ENCODE results near the gene CCM2.

CCM2 gene

DNA sequence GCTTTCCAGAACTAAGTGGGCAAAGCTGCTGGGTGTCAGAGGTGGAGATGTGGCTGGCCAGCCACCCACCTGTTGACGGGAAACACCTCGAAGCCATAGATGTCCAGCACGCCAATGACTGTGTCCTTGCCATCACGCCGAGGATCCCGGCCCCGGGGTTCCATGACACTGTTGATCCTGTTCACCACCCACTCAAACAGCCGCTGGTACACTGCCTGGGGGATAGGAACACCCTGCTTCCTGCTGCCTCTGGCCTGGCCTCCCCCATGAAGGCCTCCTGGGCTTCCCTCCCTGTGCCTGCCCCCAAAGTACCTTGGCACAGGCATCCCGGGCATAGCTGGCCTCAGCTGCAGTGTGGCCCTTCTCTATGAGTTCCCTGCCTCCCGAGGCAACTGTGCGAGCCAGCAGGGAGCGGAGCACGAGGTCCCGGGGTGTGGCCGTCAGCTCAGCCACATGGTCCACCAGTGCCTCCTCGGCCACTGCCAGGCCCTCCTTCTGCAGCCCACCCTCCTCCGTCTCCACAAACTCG lies 29.4 kb upstream of the CCM2 start:
- DNase-seq (ENCODE audit: extremely low read depth, low read depth): no peak
- TF ChIP-seq, protein P1, sequence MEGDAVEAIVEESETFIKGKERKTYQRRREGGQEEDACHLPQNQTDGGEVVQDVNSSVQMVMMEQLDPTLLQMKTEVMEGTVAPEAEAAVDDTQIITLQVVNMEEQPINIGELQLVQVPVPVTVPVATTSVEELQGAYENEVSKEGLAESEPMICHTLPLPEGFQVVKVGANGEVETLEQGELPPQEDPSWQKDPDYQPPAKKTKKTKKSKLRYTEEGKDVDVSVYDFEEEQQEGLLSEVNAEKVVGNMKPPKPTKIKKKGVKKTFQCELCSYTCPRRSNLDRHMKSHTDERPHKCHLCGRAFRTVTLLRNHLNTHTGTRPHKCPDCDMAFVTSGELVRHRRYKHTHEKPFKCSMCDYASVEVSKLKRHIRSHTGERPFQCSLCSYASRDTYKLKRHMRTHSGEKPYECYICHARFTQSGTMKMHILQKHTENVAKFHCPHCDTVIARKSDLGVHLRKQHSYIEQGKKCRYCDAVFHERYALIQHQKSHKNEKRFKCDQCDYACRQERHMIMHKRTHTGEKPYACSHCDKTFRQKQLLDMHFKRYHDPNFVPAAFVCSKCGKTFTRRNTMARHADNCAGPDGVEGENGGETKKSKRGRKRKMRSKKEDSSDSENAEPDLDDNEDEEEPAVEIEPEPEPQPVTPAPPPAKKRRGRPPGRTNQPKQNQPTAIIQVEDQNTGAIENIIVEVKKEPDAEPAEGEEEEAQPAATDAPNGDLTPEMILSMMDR (IDR thresholded peaks at IDR 0.05; ENCODE audit: low read depth, low read length): no peak

DNA sequence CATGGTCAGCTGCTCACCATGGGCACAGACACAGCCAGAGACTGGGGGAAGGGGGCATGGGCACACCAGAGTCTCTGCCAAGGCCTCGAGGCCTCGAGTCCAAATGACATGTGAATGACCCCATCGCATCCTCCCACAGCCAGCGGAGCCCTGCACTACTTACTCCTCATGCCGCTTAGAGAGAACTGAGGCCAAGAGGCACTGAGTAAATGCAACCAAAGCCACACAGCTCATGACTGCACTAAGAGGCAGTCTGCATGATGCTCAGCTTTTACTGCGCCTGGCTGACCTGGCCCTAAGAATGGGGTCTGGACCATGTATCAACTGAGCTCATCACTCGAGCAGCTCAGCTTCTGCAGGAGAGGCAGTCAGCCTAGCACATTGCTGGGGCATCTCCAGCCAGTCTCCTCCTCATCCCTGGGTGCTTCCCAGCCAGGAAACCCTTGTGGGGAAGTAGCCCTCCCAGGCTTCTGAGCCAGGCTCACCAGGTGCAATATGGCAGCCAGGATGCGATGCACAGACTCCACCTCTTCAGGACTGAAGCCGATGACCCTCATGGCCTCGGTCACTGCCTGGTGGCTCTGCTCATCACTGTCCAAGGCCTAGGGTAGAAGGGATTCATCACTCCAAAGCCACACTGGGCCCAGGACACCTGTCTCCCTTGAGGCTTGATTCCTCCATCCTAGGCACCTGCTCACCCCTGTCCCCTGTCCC lies 28.7 kb upstream of the CCM2 start:
- DNase-seq (ENCODE audit: extremely low read depth, low read depth): no peak
- TF ChIP-seq, protein P1 (IDR thresholded peaks at IDR 0.05; ENCODE audit: low read depth, low read length): no peak

DNA sequence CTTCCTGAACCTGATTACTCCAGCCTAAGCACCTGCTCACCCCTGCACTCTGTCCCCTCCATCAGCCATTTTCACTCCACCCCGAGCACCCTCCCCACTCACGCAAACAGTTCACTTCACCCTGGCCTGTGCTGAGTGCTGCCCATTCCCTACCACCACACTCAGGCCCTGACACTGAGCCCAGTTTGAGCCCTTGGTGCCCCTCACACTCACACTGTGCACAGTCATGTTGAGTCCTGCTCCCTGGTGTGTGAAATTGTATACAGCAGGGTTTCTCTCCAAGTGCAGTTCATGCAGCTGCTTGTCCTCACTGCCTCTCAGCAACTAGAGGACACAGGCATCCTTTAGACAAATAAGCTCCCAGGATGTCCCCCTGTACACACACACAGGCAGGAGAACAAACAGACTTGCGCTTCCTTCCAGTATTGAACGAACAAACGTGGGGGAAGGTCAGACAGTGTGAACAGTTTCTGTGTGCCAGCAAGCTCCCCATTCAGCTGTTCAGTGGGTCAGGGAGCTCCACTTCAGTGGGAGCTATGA lies 28.0 kb upstream of the CCM2 start:
- DNase-seq (ENCODE audit: extremely low read depth, low read depth): no peak
- TF ChIP-seq, protein P1 (IDR thresholded peaks at IDR 0.05; ENCODE audit: low read depth, low read length): no peak

DNA sequence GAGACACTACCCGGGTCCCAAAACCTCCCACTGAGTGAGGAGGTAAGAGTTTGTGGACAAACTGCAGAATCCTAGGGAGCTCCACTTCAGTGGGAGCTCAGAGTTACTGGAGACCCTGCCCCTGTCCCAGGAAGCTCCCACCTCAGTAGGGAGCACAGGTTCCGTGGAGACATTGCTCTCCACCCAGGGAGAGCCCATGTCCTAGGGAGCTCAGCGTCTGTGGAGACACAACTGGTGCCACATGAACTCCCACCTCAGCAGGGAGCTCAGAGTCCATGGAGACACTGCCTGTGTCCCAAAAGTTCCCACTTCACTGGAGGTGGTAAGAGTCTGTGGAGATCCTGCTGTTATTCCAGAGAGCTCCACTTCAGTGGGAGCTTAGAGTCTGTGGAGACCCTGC lies 27.4 kb upstream of the CCM2 start:
- DNase-seq (ENCODE audit: extremely low read depth, low read depth): no peak
- TF ChIP-seq, protein P1 (IDR thresholded peaks at IDR 0.05; ENCODE audit: low read depth, low read length): no peak

DNA sequence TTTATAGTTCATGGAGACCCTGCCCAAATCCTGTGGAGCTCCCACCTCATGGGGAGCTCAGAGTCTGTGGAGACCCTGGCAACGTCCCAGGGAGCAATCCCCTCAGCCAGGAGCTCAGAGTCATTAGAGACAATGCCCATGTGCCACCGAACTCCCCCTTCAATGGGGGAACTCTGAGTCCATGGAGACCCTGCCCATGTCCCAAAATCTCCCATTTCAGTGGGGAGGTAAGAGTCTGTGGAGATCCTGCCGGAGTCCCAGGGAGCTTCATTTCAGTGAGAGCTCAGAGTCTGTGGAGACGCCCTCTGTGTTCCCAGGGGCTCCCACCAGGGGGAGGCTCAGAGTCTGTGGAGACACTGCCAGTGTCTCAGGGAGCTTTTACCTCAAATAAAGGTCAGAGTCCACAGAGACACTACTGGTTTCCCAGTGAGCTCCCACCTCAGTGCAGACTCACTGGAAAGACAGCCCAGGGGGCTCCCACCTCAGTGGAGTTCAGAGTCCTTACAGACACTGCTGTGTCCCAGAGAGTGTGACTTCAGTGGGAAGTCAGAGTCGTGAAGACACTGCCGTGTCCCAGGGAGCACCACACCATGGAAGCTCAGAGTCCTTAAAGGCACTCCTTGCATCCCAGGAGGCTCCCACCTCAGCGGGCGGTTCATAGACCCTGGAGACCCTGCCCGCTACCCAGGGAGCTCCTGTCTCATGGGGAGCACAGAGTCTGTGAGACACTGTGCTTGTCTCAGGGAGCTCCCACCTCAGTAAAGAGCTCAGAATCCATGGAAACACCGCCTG lies 26.2 kb upstream of the CCM2 start:
- TF ChIP-seq, protein P1 (IDR thresholded peaks at IDR 0.05; ENCODE audit: low read depth, low read length): peak; percentile 66
- DNase-seq (ENCODE audit: extremely low read depth, low read depth): no peak

DNA sequence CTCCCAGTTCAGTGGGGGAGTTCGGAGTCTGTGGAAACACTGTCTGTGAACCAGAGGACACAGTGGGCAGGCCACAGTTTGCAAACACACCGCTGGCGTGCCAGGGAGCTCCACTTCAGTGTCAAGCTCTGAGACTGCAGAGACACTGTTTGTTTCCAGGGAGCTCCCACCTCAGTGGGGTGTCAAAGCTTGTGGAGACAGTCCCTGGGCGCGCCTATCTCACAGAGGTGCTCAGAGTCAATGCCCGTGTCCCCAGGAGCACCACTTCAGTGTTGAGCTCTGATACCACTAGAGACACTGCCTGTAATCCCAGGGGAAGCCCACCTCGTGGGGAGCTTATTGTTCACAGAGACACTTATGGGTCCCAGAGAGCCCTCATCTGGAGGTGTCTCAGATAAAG lies 25.5 kb upstream of the CCM2 start:
- TF ChIP-seq, protein P1 (IDR thresholded peaks at IDR 0.05; ENCODE audit: low read depth, low read length): no peak
- no peak for DNase-seq (ENCODE audit: extremely low read depth, low read depth)

Measured in AG09319 (cell line).